GM23248 (cell line): ENCODE measurements around the gene PARD3B. TPM values are rescaled to one million over a fixed set of nuclear protein-coding genes. Genes with fewer than 3 reads are reported as not detected.
A peak's percentile ranks its signal among the peaks of the same experiment; 100 is the strongest.

ENCODE experiments used
- DNase-seq: peaks from one replicate; pipeline ENCODE4 v3.0.0-alpha.2; 2015
- H2AFZ ChIP-seq: fragments of 200-600 bp; sonication (generic); 2 replicates; pipeline ENCODE4 v1.6.1; 2016; ENCODE audit warnings: antibody characterized with exemption
- H3F3A ChIP-seq: fragments of 200-600 bp; sonication (generic); 2 replicates; pipeline ENCODE4 v1.6.1; 2016; ENCODE audit warnings: mild to moderate bottlenecking, antibody characterized with exemption, mixed run types; ENCODE audit not compliant: insufficient read depth
- H3K27ac ChIP-seq: fragments of 200-600 bp; sonication (generic); 2 replicates; pipeline ENCODE4 v1.5.1; 2016; ENCODE audit warnings: mild to moderate bottlenecking
- H3K27me3 ChIP-seq: fragments of 200-600 bp; sonication (generic); replicated peaks from 2 replicates; pipeline ENCODE4 v1.6.1; 2016; ENCODE audit warnings: mild to moderate bottlenecking; ENCODE audit not compliant: insufficient read depth
- H3K36me3 ChIP-seq: fragments of 200-600 bp; sonication (generic); 2 replicates; pipeline ENCODE4 v1.6.1; 2016; ENCODE audit warnings: low read depth, mild to moderate bottlenecking
- H3K4me1 ChIP-seq: fragments of 200-600 bp; sonication (generic); 2 replicates; pipeline ENCODE4 v1.6.1; 2016; ENCODE audit warnings: mild to moderate bottlenecking; ENCODE audit not compliant: insufficient read depth
- H3K4me2 ChIP-seq: fragments of 200-600 bp; sonication (generic); one replicate; pipeline ENCODE4 v1.6.1; 2016; ENCODE audit warnings: mild to moderate bottlenecking; ENCODE audit not compliant: unreplicated experiment
- H3K4me3 ChIP-seq: fragments of 200-600 bp; sonication (generic); 2 replicates; pipeline ENCODE4 v1.5.1; 2016; ENCODE audit warnings: mild to moderate bottlenecking
- H3K79me2 ChIP-seq: fragments of 200-600 bp; sonication (generic); 2 replicates; pipeline ENCODE4 v1.6.1; 2016; ENCODE audit warnings: mild to moderate bottlenecking; ENCODE audit not compliant: insufficient read depth
- H3K9ac ChIP-seq: fragments of 200-600 bp; sonication (generic); 2 replicates; pipeline ENCODE4 v1.6.1; 2016; ENCODE audit warnings: mild to moderate bottlenecking
- H3K9me2 ChIP-seq: fragments of 200-600 bp; sonication (generic); 2 replicates; pipeline ENCODE4 v1.6.1; 2016; ENCODE audit warnings: mixed run types, mild to moderate bottlenecking, moderate library complexity; ENCODE audit not compliant: insufficient read depth
- H3K9me3 ChIP-seq: fragments of 200-600 bp; sonication (generic); one replicate; pipeline ENCODE4 v1.6.1; 2017; ENCODE audit warnings: low read depth
- H4K20me1 ChIP-seq: fragments of 200-600 bp; sonication (generic); 2 replicates; pipeline ENCODE4 v1.6.0; 2016; ENCODE audit not compliant: insufficient read depth
- EZH2 ChIP-seq: fragments of 200-600 bp; sonication (generic); IDR thresholded peaks from 2 replicates; pipeline ENCODE4 v1.6.1; 2018; ENCODE audit warnings: antibody characterized with exemption, mild to moderate bottlenecking; ENCODE audit not compliant: insufficient read depth, poor library complexity, severe bottlenecking
- EZH2phosphoT487 ChIP-seq: fragments of 200-600 bp; sonication (generic); IDR thresholded peaks from 2 replicates; pipeline ENCODE4 v1.6.1; 2018; ENCODE audit warnings: antibody characterized with exemption, moderate library complexity, mild to moderate bottlenecking, low read depth; ENCODE audit not compliant: insufficient read depth
- WGBS, 2 experiments: methylation state at CpG; one replicate each; pipeline ENCODE4 v1.1.6; 2015 to 2017; ENCODE audit warnings: low lambda C conversion rate in 2 of 2, low coverage in 1 of 2; ENCODE audit errors: missing lambda C conversion rate in 2 of 2; 5-methylcytosine and 5-hydroxymethylcytosine counted together
- in situ Hi-C: fragments of 300-500 bp; cut with MboI; formaldehyde crosslinking; loops from 2 replicates; pipeline ENCODE4 v1.15.0; 2020
- polyA plus RNA-seq: library from polyadenylated mRNA; unstranded; fragments of >200 nt; fragmentation: Nextera tagmentation; extraction: Ambion mirVana; gene quantifications from 2 replicates; pipeline ENCODE4 v1.2.1, GENCODE V29; 2016
- total RNA-seq: library from RNA; depleted of rRNA; stranded (reverse); fragments of >200 nt; shearing (Covaris generic); gene quantifications from 2 replicates; pipeline ENCODE4 v1.2.3, GENCODE V29; 2014

The PARD3B gene
- total and polyA plus RNA-seq, 2 experiments from 2014 or later: 2.5 to 6.9 TPM

- H3K27me3 ChIP-seq: no peaks in the 10 kb centered on the region
- H3K79me2 ChIP-seq: no peaks in the 10 kb centered on the region
- in situ Hi-C loops: no loop called here
- H3K4me2 ChIP-seq: no peak overlapping the region
- H2AFZ ChIP-seq: no peak overlapping the region
- peaks cover 4% of the 10 kb centered on the region; the same call in 1 of the 2 replicates for H3K4me1 ChIP-seq
- H3K9ac ChIP-seq: no peak overlapping the region
- no peak overlapping the region for H3K4me3 ChIP-seq
- H3F3A ChIP-seq: no peaks in the 10 kb centered on the region
- no peaks in the 10 kb centered on the region for H3K9me2 ChIP-seq
- H3K27ac ChIP-seq: no peak overlapping the region
- no peak for DNase-seq
- H4K20me1 ChIP-seq: no peaks in the 10 kb centered on the region
- 74 to 81% methylated on average over 11 of the region's 11 CpGs for whole genome bisulfite sequencing, 2 experiments
- TF ChIP-seq EZH2phosphoT487: no peak
- no peak for TF ChIP-seq EZH2
- no peaks in the 10 kb centered on the region for H3K36me3 ChIP-seq
- no peaks in the 10 kb centered on the region for H3K9me3 ChIP-seq
Measured at GRCh38 chr2:205605638-205606304, 1060.5 kb downstream of the PARD3B start.

- in situ Hi-C loops: no loop called here
Measured at GRCh38 chr2:205607146-205607545, 1061.9 kb downstream of the PARD3B start.

GRCh38 chr2:205609113-205609512 lies 1063.8 kb downstream of the PARD3B start:
- Histone ChIP-seq H3K9me3 (no peaks in the 10 kb centered on the region), H3K4me1 (peaks cover 4% of the 10 kb centered on the region; the same call in 1 of the 2 replicates), H3K4me3 (no peak overlapping the region), H3F3A (no peaks in the 10 kb centered on the region), H3K9ac (no peak overlapping the region), H2AFZ (no peak overlapping the region), H3K79me2 (no peaks in the 10 kb centered on the region), H3K27ac (no peak overlapping the region), H3K9me2 (no peaks in the 10 kb centered on the region), H3K36me3 (no peaks in the 10 kb centered on the region), H3K27me3 (no peaks in the 10 kb centered on the region), H3K4me2 (no peak overlapping the region), H4K20me1 (no peaks in the 10 kb centered on the region)
- no peak for TF ChIP-seq EZH2
- TF ChIP-seq EZH2phosphoT487: no peak
- WGBS, 2 experiments: 76 to 79% methylated on average over 8 of the region's 8 CpGs
- in situ Hi-C loops: no loop called here
- DNase-seq: no peak

More at GRCh38 chr2:205607146-205607545, 1061.9 kb downstream of the PARD3B start:
- Histone ChIP-seq H3K4me1 (peaks cover 4% of the 10 kb centered on the region; the same call in 1 of the 2 replicates), H3K4me3 (no peak overlapping the region), H3K79me2 (no peaks in the 10 kb centered on the region), H3K27ac (no peak overlapping the region), H3K9me2 (no peaks in the 10 kb centered on the region), H3K36me3 (no peaks in the 10 kb centered on the region), H4K20me1 (no peaks in the 10 kb centered on the region), H3K9ac (no peak overlapping the region), H3K27me3 (no peaks in the 10 kb centered on the region), H2AFZ (no peak overlapping the region), H3F3A (no peaks in the 10 kb centered on the region), H3K9me3 (no peaks in the 10 kb centered on the region), H3K4me2 (no peak overlapping the region)
- TF ChIP-seq EZH2 (no peak), EZH2phosphoT487 (no peak)
- no peak for DNase-seq
- WGBS, 2 experiments: 64 to 68% methylated on average over 3 of the region's 3 CpGs

- Histone ChIP-seq H3K79me2 (no peaks in the 10 kb centered on the region), H4K20me1 (no peaks in the 10 kb centered on the region), H3K27me3 (no peaks in the 10 kb centered on the region), H3K4me1 (peaks cover 4% of the 10 kb centered on the region; the same call in 1 of the 2 replicates), H3K36me3 (no peaks in the 10 kb centered on the region), H3K9me2 (no peaks in the 10 kb centered on the region), H2AFZ (no peak overlapping the region), H3K4me2 (no peak overlapping the region), H3K27ac (no peak overlapping the region), H3K9ac (no peak overlapping the region), H3K9me3 (no peaks in the 10 kb centered on the region), H3K4me3 (no peak overlapping the region), H3F3A (no peaks in the 10 kb centered on the region)
- in situ Hi-C loops: no loop called here
- TF ChIP-seq EZH2 (no peak), EZH2phosphoT487 (no peak)
- 52 to 75% methylated on average over 1 of the region's 1 CpG for WGBS, 2 experiments
- DNase-seq: peak; percentile 44
Measured at GRCh38 chr2:205610437-205610836, 1065.2 kb downstream of the PARD3B start.
